GM12865 (cell line): Measurements from ENCODE around the gene C8A.

ENCODE experiments used
- DNase-seq: peaks from one replicate; pipeline ENCODE4 v3.0.0; 2010; ENCODE audit warnings: low read depth
- H3K4me3 ChIP-seq: 2 replicates; pipeline ENCODE4 v1.5.1; 2011; ENCODE audit warnings: mild to moderate bottlenecking, low read depth, low read length, control low read depth
- CTCF ChIP-seq: IDR thresholded peaks from 2 replicates; pipeline ENCODE4 v1.5.1; 2011; ENCODE audit warnings: low read length, control low read depth, low read depth, inconsistent platforms; ENCODE audit not compliant: insufficient read depth; ENCODE audit errors: missing control alignments

C8A gene

GRCh38 chr1:56911098-56911938 is 56.7 kb downstream of the C8A start:
- TF ChIP-seq CTCF: no peak
- H3K4me3 ChIP-seq: no peak overlapping the region
- DNase-seq: no peak

- no peak overlapping the region for H3K4me3 ChIP-seq
- TF ChIP-seq CTCF: no peak
- no peak for DNase-seq
These were observed 57.7 kb downstream of the C8A start for GRCh38 chr1:56912325-56912724.

- TF ChIP-seq CTCF: no peak
- no peak overlapping the region for H3K4me3 ChIP-seq
- no peak for DNase-seq
These were observed 61.4 kb downstream of the C8A start for GRCh38 chr1:56915960-56916359.

GRCh38 chr1:56916630-56917029 is 62.0 kb downstream of the C8A start:
- H3K4me3 ChIP-seq: no peak overlapping the region
- no peak for TF ChIP-seq CTCF
- DNase-seq: no peak

- TF ChIP-seq CTCF: no peak
- DNase-seq: no peak
These were observed 62.8 kb downstream of the C8A start for GRCh38 chr1:56917356-56917755.

GRCh38 chr1:56920591-56921001 is 66.0 kb downstream of the C8A start:
- DNase-seq: no peak
- H3K4me3 ChIP-seq: no peak overlapping the region
- no peak for TF ChIP-seq CTCF

More at GRCh38 chr1:56917356-56917755, 62.8 kb downstream of the C8A start:
- no peak overlapping the region for H3K4me3 ChIP-seq

- DNase-seq: no peak
- no peak overlapping the region for H3K4me3 ChIP-seq
- TF ChIP-seq CTCF: no peak
These were observed 66.9 kb downstream of the C8A start for GRCh38 chr1:56921479-56921878.
